HG03432 (cell line): ENCODE results near the gene PARD6A.

Source experiments
- ATAC-seq: cut with Tn5 transposase; IDR thresholded peaks from one replicate; pipeline ENCODE4 v1.9.1; 2021; ENCODE audit warnings: mild to moderate bottlenecking, moderate library complexity; ENCODE audit not compliant: unreplicated experiment

PARD6A gene

DNA sequence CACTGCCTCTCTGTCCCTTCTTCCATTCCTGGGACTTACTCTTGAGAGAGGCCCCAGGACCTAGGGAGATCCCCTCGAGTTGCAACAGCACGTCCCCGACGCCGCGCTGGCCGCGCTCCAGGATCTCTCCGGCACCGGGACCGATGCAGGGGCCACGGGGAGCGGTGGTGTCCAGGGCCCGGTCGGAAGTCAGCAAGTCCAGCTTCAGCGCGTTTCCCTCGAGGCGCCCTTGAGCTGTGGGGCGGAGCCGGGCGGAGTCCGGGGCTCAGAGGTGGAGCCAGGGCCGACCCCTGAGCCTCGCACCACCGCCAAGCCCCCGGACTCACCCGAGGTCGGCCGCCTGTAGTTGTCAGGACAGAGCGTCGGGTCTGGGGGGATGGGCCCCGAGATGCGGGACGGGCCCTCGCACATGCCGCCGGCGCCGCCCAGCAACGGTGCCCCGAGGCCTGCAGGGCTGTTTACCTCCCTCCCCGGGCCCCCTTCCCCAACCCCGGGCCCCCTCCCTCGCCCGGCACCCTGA is 5.3 kb downstream of the PARD6A start:
- ATAC-seq = peak; percentile 5

DNA sequence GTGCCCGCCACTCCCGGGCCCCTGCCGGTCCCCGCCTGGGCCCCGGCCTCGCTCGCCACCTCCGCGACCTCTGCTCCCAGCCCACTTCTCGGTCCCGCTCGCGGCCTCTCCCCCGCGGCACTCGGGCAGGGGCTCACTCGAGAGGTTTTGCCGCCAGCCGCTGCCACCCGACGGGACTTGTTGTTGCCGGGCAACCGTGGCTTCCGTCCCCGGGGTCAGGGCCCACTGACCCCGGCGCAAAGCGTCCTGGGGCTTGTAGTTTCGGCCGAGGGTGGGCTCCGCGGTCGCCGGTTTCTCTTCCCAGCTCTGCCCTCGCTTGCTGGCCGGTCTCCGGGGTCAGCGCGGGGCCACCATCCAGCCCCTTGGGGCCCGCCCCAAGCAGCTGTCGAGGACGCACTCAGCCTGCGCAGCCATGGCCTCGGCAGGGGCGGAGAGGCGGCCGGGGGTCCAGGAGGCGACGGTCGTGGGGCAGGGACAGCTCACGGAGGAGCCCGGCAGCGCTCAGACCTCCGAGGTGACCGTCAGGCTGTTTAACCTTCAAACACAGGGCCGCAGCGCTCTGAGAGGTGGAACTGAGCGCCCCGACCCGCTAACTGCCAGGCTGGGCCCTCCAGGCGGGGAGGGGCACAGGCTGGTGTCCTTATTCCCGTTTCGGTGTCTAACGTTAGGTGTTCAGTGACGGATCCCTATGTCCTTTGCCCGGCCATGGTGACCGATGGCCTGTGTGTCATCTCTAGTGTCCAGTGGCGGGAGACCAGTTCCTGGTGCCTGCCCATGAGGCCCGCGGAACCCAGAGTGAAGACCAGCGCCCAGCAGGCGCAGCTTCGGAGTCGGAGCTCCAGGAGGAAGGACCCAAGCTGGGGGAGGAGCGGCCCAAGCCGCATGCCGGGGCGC is 6.0 kb downstream of the PARD6A start, which contains the start of the genes C16orf86 and ENKD1:
TSS of gene C16orf86 (plus strand) at position 256 of the 894 bp plus-strand sequence. CDS start at position 413, 157 bp downstream.
TSS of gene ENKD1 (minus strand) at position 192 of the 894 bp plus-strand sequence. CDS start 308 bp downstream, outside the sequence.
- ATAC-seq = peak; percentile 63

DNA sequence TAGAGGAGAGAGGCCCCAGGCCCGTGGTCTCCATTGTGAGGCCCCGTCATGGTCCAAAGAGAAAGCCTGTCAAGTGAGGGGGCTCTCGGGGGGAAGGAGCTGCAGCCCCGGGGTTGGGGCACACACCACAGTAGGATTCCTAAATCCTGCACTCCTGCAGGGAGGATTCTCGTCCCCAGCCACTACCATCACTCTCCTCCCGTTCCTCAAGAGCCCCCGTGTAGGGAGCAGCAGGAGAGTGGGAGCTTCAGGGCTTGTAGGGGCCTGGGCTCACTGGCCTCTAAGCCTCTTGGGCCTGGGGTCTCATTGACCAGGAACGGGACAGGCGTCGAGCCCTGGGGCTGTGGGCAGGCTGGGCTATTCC is 6.7 kb downstream of the PARD6A start:
- ATAC-seq = no peak

DNA sequence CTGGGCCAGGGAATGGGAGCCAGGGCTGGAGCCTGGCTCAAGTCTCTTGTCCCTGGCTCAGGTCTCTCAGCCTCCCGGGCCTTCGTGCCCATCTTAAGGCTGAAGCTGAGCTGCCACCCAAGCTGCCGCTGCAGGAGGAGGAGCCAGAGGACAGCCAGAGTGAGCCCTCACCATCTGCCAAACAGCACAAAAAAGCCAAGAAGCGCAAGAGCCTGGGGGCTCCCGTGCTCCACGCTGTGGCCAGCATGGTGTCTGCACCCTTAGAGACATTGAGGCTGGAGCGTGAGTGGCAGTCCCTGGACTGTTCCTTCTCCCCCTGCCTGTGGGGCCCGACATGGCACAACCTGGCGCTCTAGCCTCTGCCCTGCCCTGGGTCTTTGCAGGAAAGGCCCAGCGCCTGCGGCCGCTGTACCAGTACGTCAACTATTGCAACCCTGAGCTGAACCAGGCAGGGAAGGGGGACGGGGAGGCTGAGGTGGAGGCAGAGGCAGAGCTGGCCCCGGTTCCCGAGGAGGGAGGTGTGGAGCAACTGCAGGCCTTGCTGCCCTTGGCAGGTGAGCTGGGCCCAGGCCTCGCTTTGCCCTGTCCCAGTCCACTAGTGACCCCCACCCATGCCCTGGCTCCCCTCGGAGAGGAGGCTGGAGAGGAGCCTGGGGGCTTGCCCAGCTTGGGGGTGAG is 7.2 kb downstream of the PARD6A start:
- ATAC-seq = peak; percentile 71

DNA sequence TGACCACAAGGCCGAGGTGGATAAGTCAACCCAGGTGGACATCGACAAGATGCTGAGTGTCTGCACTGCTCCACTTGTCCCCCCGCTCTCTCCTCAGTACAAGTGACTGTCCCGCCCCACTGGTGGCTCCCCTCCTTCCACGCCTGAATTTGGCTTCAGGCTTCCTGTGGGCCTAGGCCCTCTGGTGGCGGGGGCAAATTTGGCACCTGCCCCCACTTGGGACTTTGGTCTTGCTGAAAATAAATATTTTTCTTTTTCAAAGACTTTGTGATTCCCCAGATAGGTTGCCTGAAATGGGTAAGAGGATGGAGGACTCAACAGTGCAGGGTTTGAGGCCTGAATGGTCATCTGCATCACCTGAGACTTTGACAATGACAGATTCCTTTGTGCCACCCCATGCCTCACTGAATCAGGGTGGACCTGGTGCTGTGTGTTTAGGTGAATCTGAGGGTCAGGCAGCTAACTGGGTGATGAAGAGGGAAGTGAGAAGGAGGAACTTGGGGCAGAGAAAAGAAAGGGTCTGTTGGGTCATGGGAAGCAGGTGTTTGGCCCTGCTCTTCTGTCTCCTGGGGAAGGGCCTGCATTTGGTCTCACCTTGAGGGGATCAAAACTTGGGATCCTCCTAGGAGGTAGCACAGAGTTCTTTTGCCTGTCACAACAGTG is 7.9 kb downstream of the PARD6A start:
- no peak for ATAC-seq

DNA sequence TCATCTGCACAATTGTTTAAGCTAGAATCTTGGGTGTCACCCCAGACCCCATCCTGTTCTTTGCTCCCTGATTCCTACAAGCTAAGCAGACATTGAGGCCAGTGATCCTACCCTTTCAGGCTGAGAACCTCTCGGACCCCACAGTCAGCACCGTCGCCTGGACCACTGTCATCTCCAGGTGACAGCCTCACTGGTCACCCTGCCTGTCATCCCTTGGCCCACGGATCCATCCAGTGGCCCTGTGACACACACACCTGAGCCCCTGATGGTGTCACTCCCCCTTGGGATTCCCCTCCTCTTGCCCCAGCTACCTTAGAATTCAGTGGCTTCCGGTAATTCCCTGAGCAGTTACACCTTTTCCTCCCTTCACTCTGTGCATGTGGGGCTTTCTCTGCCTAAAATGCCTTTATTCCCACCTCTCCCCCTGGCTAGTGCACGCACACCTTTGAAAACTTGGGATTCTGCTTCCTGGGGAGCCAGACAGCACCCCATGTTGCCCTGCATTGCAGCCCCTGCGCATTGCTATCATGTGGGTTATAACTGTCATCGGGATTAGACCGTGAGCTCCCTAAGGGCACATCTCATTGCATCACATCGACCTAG is 8.8 kb downstream of the PARD6A start:
- ATAC-seq = no peak

DNA sequence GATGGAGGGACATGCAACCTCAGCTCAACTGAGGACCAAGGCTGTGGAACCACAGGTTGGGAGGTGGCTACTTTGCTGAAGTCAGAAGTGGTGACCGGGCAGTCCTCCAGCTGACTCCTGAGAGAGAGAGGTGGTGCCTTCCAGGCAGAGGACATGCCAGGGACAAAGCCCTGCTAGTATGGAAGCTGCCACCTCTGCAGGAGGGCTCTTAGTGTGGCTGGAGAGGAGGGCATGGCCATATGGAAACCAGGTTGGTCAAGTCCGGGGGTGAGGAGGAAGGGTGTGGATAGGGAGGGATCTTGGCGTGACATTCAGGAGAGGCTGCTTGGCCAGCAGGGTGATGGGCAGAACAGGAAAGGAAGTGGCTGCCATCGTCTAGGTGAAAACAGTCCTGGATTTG is 11.5 kb downstream of the PARD6A start:
- no peak for ATAC-seq

DNA sequence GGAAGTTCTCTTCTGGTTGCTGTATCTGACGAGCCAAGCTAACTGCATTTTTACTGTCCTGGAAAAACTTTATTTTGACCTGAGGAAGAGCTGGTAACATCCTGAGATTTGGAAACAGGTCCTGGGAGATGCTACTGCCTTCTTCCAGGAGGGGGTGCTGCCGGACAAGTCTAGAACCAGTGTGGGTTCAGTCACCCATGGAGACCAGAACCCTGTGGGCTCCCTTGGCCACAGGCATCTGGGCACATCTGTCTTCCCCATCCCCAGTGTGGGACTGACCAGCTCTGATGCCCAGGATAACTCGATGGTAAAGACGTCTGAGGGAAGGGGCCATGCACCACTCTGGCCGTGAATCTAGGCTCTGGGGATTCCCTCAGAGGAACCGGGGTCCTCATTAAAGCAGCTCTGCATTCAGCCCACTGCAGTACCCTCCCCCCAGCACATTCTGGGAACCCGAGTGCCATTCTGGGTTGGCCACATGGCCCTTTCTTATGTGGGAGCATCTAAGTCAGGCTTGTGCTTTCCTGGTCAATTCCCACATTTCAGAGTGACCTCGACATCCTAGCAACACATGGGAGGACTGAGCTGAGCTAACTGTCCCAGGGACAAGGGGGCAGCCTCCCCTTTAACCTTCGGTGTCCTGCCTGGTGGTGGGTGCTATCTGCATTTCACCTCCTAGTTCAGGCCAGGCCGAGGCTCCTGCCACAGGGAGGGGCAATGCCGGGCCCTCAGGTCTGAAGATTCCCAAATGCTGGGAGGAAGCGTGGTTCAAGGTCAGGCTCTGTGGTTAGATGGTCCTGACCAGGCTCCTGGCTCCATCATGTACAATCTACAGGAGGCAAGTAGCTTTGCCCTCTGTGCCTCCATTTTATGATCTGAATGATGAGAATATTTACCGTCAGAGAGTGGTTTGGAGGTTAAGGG is 12.2 kb downstream of the PARD6A start:
- ATAC-seq = no peak

DNA sequence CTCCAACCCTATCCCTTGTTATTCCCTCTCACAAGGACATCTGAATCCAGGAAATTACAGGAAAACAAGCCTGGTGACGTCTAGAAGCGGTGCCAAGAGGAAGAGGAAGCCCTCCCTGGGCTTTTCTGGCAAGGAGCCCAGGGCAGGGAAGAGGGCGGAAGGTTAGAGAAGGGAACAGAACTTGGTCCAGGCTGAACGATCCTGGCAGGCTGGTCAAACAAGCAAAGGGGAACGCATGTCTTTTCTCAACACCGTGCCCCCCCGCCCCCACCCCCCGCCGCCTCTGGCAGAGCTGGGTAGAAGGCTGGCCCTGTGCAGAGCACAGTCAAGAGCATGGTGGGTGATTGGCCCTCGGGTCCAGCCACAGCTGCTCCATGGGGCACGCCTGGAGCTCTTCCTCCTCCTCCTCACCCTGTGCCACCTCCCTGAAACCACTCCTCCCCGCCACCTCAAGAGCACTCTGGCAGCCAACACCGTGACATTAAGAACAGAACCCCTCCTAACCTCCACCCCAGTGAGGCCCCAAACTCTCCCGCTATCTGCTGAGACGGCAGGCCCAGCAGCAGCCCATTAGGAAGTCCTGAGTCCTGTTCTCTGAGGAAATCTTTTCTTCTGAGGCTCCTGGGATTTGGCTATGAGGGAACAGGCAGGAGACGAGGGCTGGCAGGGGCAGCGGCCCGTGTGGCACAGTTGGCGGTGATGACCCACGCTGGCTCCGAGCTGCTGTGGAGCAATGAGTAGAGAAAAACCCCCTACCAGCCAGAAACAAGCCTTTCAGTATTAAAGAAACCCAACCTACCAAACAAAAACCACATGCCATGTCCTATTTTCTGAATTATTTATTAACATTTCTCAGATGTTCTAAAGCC is 13.2 kb downstream of the PARD6A start:
- ATAC-seq = no peak

DNA sequence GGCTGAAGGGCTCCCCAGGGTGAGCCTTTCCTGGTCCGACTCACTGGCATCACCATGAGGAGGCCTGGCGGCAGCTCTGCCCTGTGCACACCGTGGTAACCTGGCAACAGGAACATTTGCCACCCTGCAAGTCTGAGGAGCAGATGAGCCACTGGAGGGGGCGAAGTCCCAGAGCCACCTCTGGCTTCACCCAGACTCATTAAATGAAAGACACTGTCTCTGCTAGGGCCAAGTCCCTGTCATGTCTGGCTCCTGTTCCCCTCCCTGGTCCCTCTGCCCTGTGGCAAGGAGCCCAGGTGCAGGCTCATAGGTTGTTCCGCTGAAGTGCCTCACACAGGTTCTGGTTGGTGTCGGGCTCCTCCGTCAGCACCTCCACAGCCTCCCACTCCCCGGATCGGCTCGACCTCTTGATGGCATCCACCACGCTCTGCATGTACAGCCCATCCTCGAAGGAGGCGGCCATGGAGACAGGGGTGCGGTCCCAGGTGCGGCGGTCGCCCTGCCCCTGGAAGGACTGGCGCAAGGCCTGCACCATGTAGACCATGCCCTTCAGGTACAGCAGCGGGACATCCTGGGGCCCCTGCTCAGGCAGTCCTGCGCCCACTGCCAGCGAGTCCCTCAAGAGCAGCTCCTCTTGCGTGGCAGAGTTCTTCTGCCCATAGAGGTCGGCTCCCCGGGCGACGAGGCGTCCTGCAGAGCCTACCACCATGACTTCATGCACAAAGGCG is 14.3 kb downstream of the PARD6A start:
- no peak for ATAC-seq

DNA sequence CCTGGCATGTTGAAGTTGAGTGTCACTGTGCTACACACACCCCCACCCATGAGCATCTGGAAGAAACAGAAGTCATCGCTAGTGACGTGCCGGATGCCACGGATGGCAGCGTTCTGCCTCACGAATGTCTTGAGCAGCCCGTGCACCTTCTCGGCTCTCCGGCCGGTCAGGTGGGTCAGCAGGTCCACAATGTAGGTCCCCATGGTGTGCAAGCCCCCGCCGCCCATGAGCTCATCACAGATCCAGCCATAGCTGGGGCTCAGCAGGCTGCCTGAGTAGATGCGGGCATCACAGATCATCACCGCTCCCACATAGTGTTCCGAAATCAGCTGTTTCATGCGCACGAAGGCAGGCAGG is 14.8 kb downstream of the PARD6A start:
- ATAC-seq = no peak

DNA sequence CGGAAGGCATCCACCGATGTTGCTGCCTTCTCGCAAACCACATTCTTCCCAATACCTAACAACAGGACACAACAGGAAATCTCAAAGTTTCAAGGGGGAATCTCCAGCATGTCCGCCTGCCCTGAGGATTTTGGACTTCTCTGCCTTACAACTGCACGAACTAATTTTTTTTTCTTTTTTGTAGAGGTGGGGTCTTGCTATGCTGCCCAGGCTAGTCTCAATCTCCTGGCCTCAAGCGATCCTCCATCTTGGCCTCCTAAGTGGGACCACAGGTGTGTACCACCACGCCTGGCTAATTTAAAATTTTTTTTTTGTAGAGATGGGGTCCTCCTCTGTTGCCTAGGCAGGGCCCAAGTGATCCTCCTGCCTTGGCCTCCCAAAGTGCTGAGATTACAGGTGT is 15.2 kb downstream of the PARD6A start:
- no peak for ATAC-seq

DNA sequence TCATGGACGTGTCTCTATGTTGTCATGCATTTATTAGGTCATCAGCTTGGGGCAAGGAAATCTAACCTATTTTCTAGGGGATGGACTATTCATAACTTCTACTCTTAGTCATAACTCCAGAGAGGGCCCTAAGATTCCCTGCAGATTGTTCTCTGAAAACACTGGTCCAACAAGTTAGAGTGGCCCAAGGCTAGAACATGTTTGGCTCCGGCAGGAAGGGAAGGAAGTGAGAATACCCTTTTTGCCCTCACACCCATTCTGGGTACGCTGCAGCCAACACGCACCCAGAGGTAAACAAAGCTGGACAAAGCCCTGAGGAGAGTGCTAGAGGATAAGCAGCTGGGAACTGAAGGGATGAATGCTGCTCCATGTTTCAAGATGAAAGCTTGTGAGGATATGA is 15.8 kb downstream of the PARD6A start:
- ATAC-seq = no peak

DNA sequence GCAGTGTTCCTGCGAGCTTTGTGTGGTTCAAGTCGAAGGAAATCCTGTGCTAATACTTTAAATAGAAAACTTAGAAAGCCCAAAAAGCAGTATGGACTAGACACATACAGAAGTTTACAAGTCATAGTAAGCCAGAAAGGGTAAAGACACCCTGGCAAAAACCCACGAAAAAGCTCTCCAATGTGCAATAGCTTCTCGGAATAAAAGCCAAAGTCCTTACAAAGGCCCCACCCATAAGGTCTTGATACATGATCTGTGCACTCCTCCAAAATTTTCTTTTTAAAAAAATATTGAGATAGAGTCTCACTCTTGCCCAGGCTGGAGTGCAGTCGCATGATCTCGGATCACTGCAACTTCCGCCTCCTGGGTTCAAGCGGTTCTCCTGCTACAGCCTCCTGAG is 16.2 kb downstream of the PARD6A start:
- ATAC-seq = no peak

DNA sequence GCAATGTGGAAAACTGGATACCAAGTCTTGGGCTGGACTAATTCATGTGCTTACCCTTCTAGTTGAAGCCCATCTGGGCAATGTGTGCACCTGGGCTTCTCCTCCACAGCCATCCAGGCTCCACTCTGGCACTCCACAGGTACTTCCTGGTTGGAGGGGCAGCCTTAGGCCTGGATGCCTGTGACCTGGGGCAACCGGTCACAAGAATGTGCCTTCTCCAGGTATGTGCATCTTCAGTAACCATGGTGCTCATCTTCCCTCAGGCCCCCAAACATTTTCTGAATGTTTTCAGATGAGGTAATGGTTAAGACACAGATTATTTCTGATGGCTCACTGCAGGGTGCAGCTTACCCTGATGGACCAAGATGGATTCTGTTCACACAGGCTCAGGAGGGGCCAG is 17.0 kb downstream of the PARD6A start:
- ATAC-seq = no peak

DNA sequence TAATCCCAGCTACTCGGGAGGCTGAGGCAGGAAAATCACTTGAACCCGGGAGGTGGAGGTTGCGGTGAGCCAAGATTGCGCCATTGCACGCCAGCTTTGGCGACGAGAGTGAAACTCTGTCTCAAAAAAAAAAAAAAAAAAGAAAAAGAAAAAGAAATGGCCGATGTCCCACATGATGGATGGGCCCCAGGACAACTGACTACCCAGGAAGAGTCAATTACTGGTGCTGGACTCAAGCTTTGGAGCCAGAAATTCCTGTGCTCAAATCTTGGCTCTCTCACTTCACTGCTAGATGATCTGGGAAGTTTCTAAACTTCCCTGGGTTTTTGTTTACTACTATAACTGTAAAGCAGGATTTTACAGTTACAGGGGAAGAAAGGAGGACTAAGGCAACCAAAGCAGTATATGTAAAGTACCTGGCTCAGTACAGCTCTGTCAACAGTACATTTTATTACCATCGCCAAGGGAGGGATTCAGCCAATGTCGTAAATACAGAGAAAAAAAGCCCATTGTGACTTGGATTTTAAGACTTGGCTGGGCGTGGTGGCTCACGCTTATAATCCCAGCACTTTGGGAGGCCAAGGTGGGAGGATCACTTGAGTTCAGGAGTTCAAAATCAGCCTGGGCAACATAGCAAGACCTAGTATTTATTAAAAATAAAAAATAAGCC is 17.7 kb downstream of the PARD6A start:
- ATAC-seq = no peak

DNA sequence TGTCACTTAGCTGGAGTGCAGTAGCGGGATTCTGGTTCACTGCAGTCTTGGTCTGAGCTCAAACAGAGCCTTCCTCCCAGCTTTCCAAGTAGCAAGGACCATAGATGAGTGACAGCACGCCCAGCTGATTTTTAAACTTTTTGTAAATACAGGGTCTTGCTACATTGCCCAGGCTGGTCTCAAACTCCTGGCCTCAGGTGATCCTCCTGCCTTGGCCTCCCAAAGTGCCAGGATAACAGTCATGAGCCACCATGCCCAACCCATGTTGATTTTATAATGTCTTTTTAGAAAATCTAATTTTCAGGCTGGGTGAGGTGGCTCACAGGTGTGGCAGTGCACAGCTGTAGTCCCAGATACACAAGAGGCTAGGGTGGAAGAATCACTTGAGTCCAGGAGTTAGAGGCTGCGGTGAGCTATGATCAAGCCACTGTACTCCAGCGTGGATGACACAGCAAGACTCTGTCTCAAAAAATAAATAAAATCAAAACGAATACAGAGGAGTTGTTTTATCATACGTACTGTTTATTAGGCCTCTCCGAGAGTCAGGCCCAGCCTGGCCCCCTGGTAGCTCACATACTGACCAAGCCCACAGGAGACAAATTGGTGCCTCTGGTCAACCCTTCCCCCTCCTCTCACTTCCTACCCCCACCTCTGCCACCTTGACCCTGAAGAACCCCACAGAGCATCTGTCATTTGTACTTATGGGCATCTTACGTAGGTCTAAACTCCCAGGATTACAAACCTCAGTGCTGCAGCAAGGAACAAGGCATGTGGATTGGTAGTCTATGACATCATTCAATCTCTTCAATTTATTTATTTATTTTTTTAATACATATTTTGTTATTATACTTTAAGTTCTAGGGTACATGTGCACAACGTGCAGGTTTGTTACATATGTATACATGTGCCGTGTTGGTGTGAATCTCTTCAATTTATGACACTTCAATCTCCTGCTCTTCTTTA is 19.5 kb downstream of the PARD6A start:
- ATAC-seq = no peak
